Heart left ventricle (tissue), 16 donors: Measurements from ENCODE around the gene PRRG3. TPM values are rescaled to one million over a fixed set of nuclear protein-coding genes. Genes with fewer than 3 reads are reported as not detected.

Experiments
- ATAC-seq, 4 donors: fragments of 200-7000 bp; cut with Tn5 transposase; one replicate each; pipeline ENCODE4 v1.9.1; 2020 to 2022; ENCODE audit warnings: moderate library complexity in 4 of 4, mild to moderate bottlenecking in 3 of 4, moderate number of reproducible peaks in 1 of 4
- DNase-seq, 5 donors: peaks; one replicate each; pipeline ENCODE4 v3.0.0-alpha.2; 2020
- H3K27ac ChIP-seq, 12 donors: fragments of 200-600 bp; sonication (generic) in 4 of 12; one replicate each; pipeline versions ENCODE4 v1.5.0 to v1.8.0; 2016 to 2022; ENCODE audit warnings: mild to moderate bottlenecking in 2 of 12
- H3K27me3 ChIP-seq, 9 donors: fragments of 200-600 bp; sonication (generic) in 2 of 9; one replicate each; pipeline versions ENCODE4 v1.5.1 to v1.8.0; 2016 to 2022; ENCODE audit warnings: mild to moderate bottlenecking in 3 of 9
- H3K36me3 ChIP-seq, 9 donors: fragments of 200-600 bp; sonication (generic) in 2 of 9; one replicate each; pipeline versions ENCODE4 v1.5.0 to v1.8.0; 2018 to 2022; ENCODE audit warnings: mild to moderate bottlenecking in 2 of 9
- H3K4me1 ChIP-seq, 12 donors: fragments of 200-600 bp; sonication (generic) in 4 of 12; one replicate each; pipeline versions ENCODE4 v1.5.0 to v1.8.0; 2016 to 2022; ENCODE audit warnings: mild to moderate bottlenecking in 3 of 12
- H3K4me3 ChIP-seq, 12 donors: fragments of 200-600 bp; sonication (generic) in 4 of 12; one replicate each; pipeline versions ENCODE4 v1.5.0 to v1.8.0; 2017 to 2022; ENCODE audit warnings: mild to moderate bottlenecking in 9 of 12, moderate library complexity in 4 of 12
- H3K9me3 ChIP-seq, 12 donors: fragments of 200-600 bp; sonication (generic) in 4 of 12; one replicate each; pipeline versions ENCODE4 v1.5.0 to v1.8.0; 2016 to 2022; ENCODE audit warnings: mild to moderate bottlenecking in 1 of 12
- POLR2A ChIP-seq, 2 donors: fragments of 450-650 bp; IDR thresholded peaks; one replicate each; pipeline ENCODE4 v1.6.1; 2017; ENCODE audit warnings: antibody characterized with exemption in 2 of 2, mild to moderate bottlenecking in 2 of 2, moderate library complexity in 2 of 2
- WGBS, 4 donors: extraction: QIAGEN DNeasy Blood & Tissue Kit in 2 of 4; methylation state at CpG; one replicate each; pipeline versions ENCODE4 v1.1.5 to v1.1.7; 2013 to 2018; 5-methylcytosine and 5-hydroxymethylcytosine counted together
- intact Hi-C, 10 donors: fragments of 100-400 bp; cut with DNase I; formaldehyde crosslinking; loops; one replicate each; pipeline versions ENCODE4 v1.11.1 to v1.14.2; 2022
- long read RNA-seq, 3 donors: library from polyadenylated mRNA; unstranded; transcript quantifications; one replicate each; pipeline ENCODE4 v2.0.0, GENCODE V29; 2020 to 2021
- polyA plus RNA-seq, 2 donors: library from polyadenylated mRNA; stranded (reverse); fragments of 200-250 nt; gene quantifications; one replicate each; pipeline ENCODE4 v1.2.3, GENCODE V29; 2013
- total RNA-seq, 9 donors: library from RNA; depleted of rRNA in 2 of 9; stranded (reverse); fragments of >200 nt in 2 of 9; fragmentation: NEBNext Ultra II Directional in 3 of 9; extraction: Animal tissue kit (Norgen Biotek cat#: 25700) in 3 of 9; gene quantifications; one replicate each; pipeline versions ENCODE4 v1.1.0 to v1.2.4, GENCODE V29; 2016 to 2023
- TF ChIP-seq, protein P1 (sequence below), 12 donors: fragments of 200-600 bp; sonication (generic) in 4 of 12; IDR thresholded peaks; one replicate each; pipeline versions ENCODE4 v1.5.0 to v1.8.0; 2018 to 2022; ENCODE audit warnings: antibody characterized with exemption in 12 of 12, mild to moderate bottlenecking in 5 of 12
- donor health status: ischemic (EF 13 %, LVEDD 7.1; RV severe dilation, severe dysfunction).
- donor health status: healthy with polysubstance abuse.
- donor health status: DM: no; HTN: yes; CAD: no.
- donor health status: DM: no; HTN: no; CAD: no.
- donor health status: ischemic (EF 25% LVEDD 6.9; RV normal size, moderate dysfunction).
- donor health status: ischemic (EF 25% LVEDD 5.7; RV mildly dilated, moderate dysfunction).
- donor health status: healthy.
- donor health status: DM: yes; HTN: yes; CAD: no.
- donor health status: ischemic (EF 35%, LVEDD 5.7; RV mildly dilated, moderate dysfunction).
- donor health status: nonischemic (EF 11% LVEDD 7.7; RV severe dilation, severe dysfunction).
- donor health status: DM: yes; HTN: yes; CAD: no.
- donor health status: PGD.
- donor health status: ischemic (EF 29% LVEDD 5.4; RV normal size, mild dysfunction).
- donor health status: nonischemic (EF 23%, LVEDD 6.1; RV moderate dilation, normal function).

Gene PRRG3
- 1 to 10 TPM; 1.1 to 5.7 (median 1.9) TPM for total RNA-seq
- polyA plus RNA-seq = under 1 TPM; 0.61 to 0.67 TPM
- long read RNA-seq, donor 1, partial matches to known transcripts = 0 of 2 reads
- long read RNA-seq, donor 1, other reads (novel, unspliced or antisense) = 2 of 2 reads
- long read RNA-seq, donor 2 = 0 reads
- long read RNA-seq, donor 3, partial matches to known transcripts = 0 of 1 reads
- long read RNA-seq, donor 3, other reads (novel, unspliced or antisense) = 0 of 1 reads

DNA sequence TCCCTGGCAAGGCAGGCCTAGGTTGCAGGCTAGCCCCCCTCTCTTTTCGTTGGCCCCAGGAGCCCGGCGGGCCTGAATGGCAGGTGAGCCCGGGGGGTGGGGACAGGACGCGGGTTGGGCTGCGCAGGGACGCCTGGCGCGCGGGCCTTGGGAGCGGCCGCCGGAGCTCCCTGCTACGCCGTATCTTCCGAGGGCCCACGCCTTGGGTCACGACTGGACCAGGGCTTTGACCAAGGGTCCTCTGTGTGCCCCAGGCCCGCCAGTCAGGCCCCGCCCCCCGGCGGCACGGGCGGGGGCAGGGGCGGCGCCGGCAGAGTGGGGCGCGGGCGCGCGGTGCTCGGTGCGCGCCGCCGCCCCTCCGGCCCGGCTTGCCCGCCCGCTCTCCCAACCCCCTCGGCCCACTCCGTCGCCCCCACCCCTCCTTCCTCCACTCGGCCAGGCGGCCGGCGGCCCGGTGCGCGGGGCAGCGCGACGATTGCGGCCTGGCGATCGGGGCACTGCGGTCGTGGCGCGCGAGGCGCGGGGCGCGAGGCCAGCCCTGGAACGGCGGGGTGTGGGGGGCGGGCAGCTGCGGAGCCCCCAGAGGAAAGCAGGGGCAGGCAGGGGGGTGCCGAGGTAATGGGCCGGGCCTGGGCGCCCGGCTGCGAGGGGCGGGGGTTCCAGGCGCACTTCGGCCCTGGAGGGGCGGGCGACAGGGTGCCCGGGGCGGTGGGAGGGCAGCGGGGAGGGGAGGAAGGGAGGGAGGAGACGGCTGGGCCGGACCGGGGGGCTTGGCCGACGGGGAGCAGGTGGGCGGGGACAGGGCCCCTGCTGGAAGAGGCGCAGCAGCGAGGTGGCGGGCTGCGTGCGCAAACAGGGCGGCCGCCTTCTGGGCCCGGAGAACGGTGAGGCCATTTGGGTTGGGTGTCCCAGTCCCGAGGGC lies at the start of gene PRRG3:
Gene PRRG3 (plus strand): TSS at position 798 of the 922 bp plus-strand sequence. CDS start 3,357 bp downstream, outside the sequence.
- DNase-seq (no peak), ATAC-seq (peak in 1 of 4 donors; percentile 54)
- no peaks in the 10 kb centered on the region for H3K9me3 ChIP-seq
- TF ChIP-seq POLR2A (IDR thresholded peaks at IDR 0.05) = no peak
- TF ChIP-seq, protein P1, sequence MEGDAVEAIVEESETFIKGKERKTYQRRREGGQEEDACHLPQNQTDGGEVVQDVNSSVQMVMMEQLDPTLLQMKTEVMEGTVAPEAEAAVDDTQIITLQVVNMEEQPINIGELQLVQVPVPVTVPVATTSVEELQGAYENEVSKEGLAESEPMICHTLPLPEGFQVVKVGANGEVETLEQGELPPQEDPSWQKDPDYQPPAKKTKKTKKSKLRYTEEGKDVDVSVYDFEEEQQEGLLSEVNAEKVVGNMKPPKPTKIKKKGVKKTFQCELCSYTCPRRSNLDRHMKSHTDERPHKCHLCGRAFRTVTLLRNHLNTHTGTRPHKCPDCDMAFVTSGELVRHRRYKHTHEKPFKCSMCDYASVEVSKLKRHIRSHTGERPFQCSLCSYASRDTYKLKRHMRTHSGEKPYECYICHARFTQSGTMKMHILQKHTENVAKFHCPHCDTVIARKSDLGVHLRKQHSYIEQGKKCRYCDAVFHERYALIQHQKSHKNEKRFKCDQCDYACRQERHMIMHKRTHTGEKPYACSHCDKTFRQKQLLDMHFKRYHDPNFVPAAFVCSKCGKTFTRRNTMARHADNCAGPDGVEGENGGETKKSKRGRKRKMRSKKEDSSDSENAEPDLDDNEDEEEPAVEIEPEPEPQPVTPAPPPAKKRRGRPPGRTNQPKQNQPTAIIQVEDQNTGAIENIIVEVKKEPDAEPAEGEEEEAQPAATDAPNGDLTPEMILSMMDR (IDR thresholded peaks at IDR 0.05) = peak in 1 of 12 donors; percentile 15
- H3K27ac ChIP-seq = peak within 1 kb of the TSS in 3 of 12 donors; percentile 29 to 37 (median 34)
- intact Hi-C loops = no loop called here
- H3K36me3 ChIP-seq = no peaks in the 10 kb centered on the region
- peaks cover 0 to 15% (median 0%) of the 10 kb centered on the region in 9 donors for H3K27me3 ChIP-seq
- H3K4me3 ChIP-seq = peak within 1 kb of the TSS in 10 of 12 donors; percentile 16 to 54 (median 42)
- 0 to 43% (median 21%) methylated on average over 1 to 99 of the region's 100 CpGs for WGBS, 4 donors
- peaks cover 0 to 10% (median 0%) of the 10 kb centered on the region in 12 donors for H3K4me1 ChIP-seq

DNA sequence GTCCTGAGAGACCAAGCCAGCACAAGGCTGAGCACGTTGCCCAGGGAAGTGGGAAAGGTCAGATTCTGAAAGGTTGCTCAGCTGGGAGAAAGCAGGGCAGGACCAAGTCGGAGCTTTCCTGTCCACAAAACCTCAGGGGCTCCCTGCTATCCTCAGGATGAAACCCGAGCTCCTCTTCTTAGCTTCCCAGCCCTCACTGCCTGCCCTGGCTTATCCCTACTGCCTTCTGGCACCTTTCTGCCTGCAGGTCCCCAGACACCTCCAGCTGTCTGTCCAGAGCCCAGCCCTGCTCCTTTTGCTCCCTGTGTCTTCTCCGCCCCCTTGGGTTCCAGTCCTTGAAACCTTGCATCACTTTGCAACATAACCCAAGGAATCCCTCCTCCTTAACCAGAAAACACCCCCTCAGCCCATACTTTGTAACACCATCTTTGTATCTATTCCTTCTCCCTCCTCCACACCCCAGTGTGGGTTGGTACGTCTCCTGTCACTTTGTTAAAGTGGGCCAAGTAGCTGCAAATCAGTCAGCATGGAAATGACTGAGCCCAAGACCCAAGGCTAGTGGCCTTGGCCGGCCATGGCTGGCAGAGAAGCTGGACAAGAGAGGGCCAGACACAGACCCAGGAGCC lies 20.0 kb upstream of the PRRG3 start:
- DNase-seq (no peak), ATAC-seq (no peak)
- H3K27me3 ChIP-seq = peaks cover 0 to 9% (median 0%) of the 10 kb centered on the region in 9 donors
- intact Hi-C loops = loop anchor here in 1 of 10 donors (10.0 kb wide), 1 partner anchor 170 kb away; no protein-coding TSS in a partner anchor
- no peaks in the 10 kb centered on the region for H3K36me3 ChIP-seq
- 59 to 81% (median 70%) methylated on average over 6 of the region's 6 CpGs for WGBS, 4 donors
- no peak overlapping the region for H3K4me3 ChIP-seq
- no peaks in the 10 kb centered on the region for H3K9me3 ChIP-seq
- TF ChIP-seq POLR2A (IDR thresholded peaks at IDR 0.05) = no peak
- TF ChIP-seq, protein P1 (IDR thresholded peaks at IDR 0.05) = no peak
- no peaks in the 10 kb centered on the region for H3K4me1 ChIP-seq
- H3K27ac ChIP-seq = no peak overlapping the region

DNA sequence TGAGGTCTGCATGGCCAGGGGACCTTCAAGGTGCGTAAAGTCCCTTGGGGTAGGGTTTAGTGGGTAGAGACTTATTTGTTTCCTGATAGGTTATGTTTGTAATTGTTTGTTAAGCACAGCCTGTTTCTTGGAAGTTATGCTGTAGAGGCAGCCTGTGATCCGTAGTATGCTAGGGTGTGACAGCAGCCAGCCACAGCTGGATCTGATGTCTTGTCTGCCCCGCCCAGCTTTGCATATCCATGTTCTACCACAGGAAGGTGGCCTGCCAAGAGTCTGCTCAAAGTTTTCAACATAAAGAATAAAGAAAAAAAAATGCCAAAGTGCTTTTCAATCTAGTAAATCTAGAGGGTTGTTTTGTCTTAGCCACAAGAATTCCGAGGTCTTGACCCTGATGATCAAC lies 19.1 kb upstream of the PRRG3 start:
- Histone ChIP-seq H3K4me1 (no peaks in the 10 kb centered on the region), H3K27me3 (peaks cover 0 to 7% (median 0%) of the 10 kb centered on the region in 9 donors), H3K36me3 (no peaks in the 10 kb centered on the region), H3K27ac (no peak overlapping the region), H3K4me3 (no peak overlapping the region), H3K9me3 (no peaks in the 10 kb centered on the region)
- DNase-seq (no peak), ATAC-seq (no peak)
- intact Hi-C loops = loop anchor here in 1 of 10 donors (10.0 kb wide), 1 partner anchor 171 kb away; no protein-coding TSS in a partner anchor
- 59 to 94% (median 64%) methylated on average over 4 of the region's 4 CpGs for WGBS, 4 donors
- TF ChIP-seq, protein P1 (IDR thresholded peaks at IDR 0.05) = no peak
- TF ChIP-seq POLR2A (IDR thresholded peaks at IDR 0.05) = no peak
